Breast epithelium (tissue), 4 donors: ENCODE data around the gene PTPN14. TPM values are rescaled to one million over a fixed set of nuclear protein-coding genes. Genes with fewer than 3 reads are reported as not detected.

Experiments
- DNase-seq, 2 donors: peaks; one replicate each; pipeline ENCODE4 v3.0.0-alpha.2; 2019; ENCODE audit warnings: low spot score in 2 of 2
- H3K27ac ChIP-seq, 2 donors: fragments of 200-600 bp; sonication (generic) in 1 of 2; one replicate each; pipeline ENCODE4 v1.5.1; 2016 to 2019; ENCODE audit warnings: mild to moderate bottlenecking in 1 of 2
- H3K27me3 ChIP-seq, 2 donors: fragments of 200-600 bp; sonication (generic) in 1 of 2; one replicate each; pipeline versions ENCODE4 v1.5.1 to v1.6.0; 2017 to 2019; ENCODE audit warnings: control low read depth in 1 of 2, mild to moderate bottlenecking in 1 of 2
- H3K36me3 ChIP-seq: fragments of 200-600 bp; one replicate; pipeline ENCODE4 v1.5.1; 2019
- H3K4me1 ChIP-seq, 2 donors: fragments of 200-600 bp; sonication (generic); one replicate each; pipeline ENCODE4 v1.5.1; 2016 to 2019; ENCODE audit warnings: control low read depth in 1 of 2
- H3K4me3 ChIP-seq, 3 donors: fragments of 200-600 bp; sonication (generic); 1 replicate in 2 of 3; 2 replicates in 1 of 3; pipeline ENCODE4 v1.5.1; 2016 to 2019; ENCODE audit warnings: mild to moderate bottlenecking in 3 of 3, moderate library complexity in 2 of 3
- H3K9me3 ChIP-seq, 2 donors: fragments of 200-600 bp; sonication (generic) in 1 of 2; one replicate each; pipeline ENCODE4 v1.5.1; 2016 to 2019; ENCODE audit warnings: control low read depth in 1 of 2
- POLR2A ChIP-seq: fragments of 450-650 bp; IDR thresholded peaks from one replicate; pipeline ENCODE4 v1.6.1; 2016; ENCODE audit warnings: antibody characterized with exemption, mild to moderate bottlenecking, moderate library complexity
- POLR2AphosphoS5 ChIP-seq, 3 donors: sonication (generic); formaldehyde crosslinking; IDR thresholded peaks; one replicate each; pipeline ENCODE4 v1.6.1; 2017; ENCODE audit warnings: antibody characterized with exemption in 3 of 3
- intact Hi-C: fragments of 100-400 bp; cut with DNase I; formaldehyde crosslinking; loops from one replicate; pipeline ENCODE4 v1.15.1; 2023; ENCODE audit warnings: low total_unique reads
- total RNA-seq, 3 donors: library from RNA; depleted of rRNA; stranded (reverse); fragments of >200 nt; gene quantifications; one replicate each; pipeline ENCODE4 v1.1.0, GENCODE V29; 2016
- TF ChIP-seq, protein P1 (sequence below), 3 donors: fragments of 450-650 bp; IDR thresholded peaks; one replicate each; pipeline ENCODE4 v1.5.1; 2016 to 2017; ENCODE audit warnings: antibody characterized with exemption in 3 of 3, mild to moderate bottlenecking in 3 of 3, moderate library complexity in 3 of 3

PTPN14 gene
- total RNA-seq, 3 donors from 2014 or later: 30.4 to 57.4 (median 49.5) TPM

DNA sequence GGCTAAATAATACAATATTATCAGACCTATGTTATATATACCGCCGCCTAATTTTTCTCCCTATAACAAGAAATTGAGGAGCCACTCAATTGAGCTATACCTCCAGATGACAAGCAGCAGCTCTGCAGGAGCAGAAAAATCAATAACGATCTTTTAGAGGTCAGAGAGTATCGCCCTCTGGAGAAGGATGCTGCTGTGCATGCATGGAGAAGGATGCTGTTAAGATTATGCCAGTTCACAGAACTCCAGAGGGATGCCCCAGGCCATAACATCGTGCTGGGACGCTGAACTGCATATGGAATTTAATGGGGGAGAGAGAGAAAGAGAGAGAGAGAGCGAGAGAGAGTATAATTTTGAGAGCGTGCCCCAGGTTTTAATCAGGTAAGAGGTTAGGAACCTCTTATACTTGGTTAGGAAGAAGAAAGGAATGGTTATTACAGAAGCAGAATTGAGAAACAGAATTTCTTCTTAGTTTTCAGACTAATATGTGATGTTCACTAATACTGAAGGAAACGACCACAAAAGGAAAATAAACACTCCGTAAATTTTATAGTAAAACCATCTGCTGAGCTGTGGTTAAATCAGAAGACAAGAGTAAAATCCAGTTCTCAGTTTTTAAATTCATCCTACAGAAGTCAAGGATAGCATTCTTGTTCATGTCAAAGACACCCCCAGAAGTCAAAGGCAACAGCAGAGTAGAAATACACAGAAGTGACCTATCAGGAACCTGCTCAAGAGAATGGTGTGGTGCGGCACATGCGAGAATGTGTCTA, 159.3 kb downstream of the PTPN14 start:
- Histone ChIP-seq H3K27me3 (no peaks in the 10 kb centered on the region), H3K36me3 (no peaks in the 10 kb centered on the region), H3K4me3 (no peak overlapping the region), H3K4me1 (no peaks in the 10 kb centered on the region), H3K9me3 (no peaks in the 10 kb centered on the region), H3K27ac (no peak overlapping the region)
- TF ChIP-seq, protein P1, sequence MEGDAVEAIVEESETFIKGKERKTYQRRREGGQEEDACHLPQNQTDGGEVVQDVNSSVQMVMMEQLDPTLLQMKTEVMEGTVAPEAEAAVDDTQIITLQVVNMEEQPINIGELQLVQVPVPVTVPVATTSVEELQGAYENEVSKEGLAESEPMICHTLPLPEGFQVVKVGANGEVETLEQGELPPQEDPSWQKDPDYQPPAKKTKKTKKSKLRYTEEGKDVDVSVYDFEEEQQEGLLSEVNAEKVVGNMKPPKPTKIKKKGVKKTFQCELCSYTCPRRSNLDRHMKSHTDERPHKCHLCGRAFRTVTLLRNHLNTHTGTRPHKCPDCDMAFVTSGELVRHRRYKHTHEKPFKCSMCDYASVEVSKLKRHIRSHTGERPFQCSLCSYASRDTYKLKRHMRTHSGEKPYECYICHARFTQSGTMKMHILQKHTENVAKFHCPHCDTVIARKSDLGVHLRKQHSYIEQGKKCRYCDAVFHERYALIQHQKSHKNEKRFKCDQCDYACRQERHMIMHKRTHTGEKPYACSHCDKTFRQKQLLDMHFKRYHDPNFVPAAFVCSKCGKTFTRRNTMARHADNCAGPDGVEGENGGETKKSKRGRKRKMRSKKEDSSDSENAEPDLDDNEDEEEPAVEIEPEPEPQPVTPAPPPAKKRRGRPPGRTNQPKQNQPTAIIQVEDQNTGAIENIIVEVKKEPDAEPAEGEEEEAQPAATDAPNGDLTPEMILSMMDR (IDR thresholded peaks at IDR 0.05): no peak
- TF ChIP-seq POLR2AphosphoS5 (IDR thresholded peaks at IDR 0.05) (no peak), POLR2A (no peak)
- no peak for DNase-seq
- intact Hi-C loops: no loop called here

DNA sequence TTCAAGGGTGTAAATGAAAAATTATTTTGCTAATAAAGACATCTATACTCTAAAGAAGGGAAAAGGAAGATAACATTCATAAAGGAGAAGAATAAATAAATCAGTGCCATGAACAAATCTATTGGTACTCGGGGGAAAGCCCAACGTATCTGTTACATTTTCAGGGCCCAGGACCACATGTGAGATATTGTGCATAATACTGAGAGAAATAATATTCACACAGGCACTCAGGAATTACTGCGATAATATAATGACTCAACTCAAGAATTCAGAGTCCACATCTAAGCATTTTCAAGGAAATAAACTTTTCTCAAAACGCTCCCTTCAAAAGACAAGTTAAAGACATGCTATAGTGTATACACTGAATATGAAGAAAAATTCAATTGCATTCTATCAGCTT, 161.7 kb downstream of the PTPN14 start:
- intact Hi-C loops: no loop called here
- Histone ChIP-seq H3K27me3 (no peaks in the 10 kb centered on the region), H3K9me3 (no peaks in the 10 kb centered on the region), H3K36me3 (no peaks in the 10 kb centered on the region), H3K27ac (no peak overlapping the region), H3K4me1 (no peaks in the 10 kb centered on the region), H3K4me3 (no peak overlapping the region)
- TF ChIP-seq, protein P1 (IDR thresholded peaks at IDR 0.05): no peak
- TF ChIP-seq POLR2AphosphoS5 (IDR thresholded peaks at IDR 0.05) (no peak), POLR2A (no peak)
- no peak for DNase-seq

DNA sequence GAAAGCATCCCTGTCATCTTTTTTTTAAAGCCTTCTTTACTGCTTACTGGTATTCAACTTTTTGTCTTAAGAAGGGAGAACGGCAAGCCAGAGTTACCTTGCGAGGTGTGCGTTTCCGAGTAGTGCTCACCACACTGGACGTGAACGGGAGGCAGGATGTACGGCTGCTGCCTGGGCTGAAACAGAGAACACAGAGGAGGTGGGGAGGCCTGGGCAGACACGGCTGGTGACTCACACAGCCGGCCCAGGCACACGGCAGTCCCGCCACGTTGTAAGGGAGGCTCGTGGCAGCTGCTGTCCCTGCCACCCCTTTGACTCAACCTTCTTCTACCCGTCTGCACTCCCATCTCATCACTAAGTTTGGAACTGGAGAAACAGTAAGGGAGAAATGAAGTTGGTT, 164.7 kb downstream of the PTPN14 start:
- no peak for DNase-seq
- TF ChIP-seq POLR2AphosphoS5 (IDR thresholded peaks at IDR 0.05): no peak
- intact Hi-C loops: no loop called here
- no peak overlapping the region for H3K4me3 ChIP-seq
- no peak overlapping the region for H3K27ac ChIP-seq
- H3K27me3 ChIP-seq: no peaks in the 10 kb centered on the region
- H3K4me1 ChIP-seq: no peaks in the 10 kb centered on the region
- H3K36me3 ChIP-seq: no peaks in the 10 kb centered on the region
- H3K9me3 ChIP-seq: no peaks in the 10 kb centered on the region

DNA sequence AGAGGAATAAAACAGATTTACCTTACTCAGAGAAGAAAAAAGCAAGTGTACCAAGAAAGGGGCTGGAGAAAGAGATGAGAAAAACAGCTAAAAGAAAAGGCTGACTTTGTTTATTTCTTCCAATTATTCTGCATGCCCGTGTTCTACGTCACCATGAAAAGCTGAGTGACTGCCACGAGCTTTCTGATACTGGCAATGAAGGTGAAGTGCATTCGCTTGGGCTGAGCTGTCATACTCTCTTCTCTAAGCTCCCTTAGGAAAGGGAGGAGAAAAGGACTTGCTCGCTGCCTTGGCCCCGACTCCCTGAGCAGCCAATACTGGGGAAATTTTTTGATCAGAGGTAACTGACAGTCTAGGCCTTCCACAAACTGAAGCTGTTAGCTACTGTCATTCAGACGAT, 165.1 kb downstream of the PTPN14 start:
- Histone ChIP-seq H3K4me1 (no peaks in the 10 kb centered on the region), H3K9me3 (no peaks in the 10 kb centered on the region), H3K27me3 (no peaks in the 10 kb centered on the region), H3K36me3 (no peaks in the 10 kb centered on the region), H3K4me3 (no peak overlapping the region), H3K27ac (no peak overlapping the region)
- no peak for TF ChIP-seq POLR2A
- TF ChIP-seq, protein P1 (IDR thresholded peaks at IDR 0.05): no peak
- TF ChIP-seq POLR2AphosphoS5 (IDR thresholded peaks at IDR 0.05): no peak
- intact Hi-C loops: no loop called here
- no peak for DNase-seq

DNA sequence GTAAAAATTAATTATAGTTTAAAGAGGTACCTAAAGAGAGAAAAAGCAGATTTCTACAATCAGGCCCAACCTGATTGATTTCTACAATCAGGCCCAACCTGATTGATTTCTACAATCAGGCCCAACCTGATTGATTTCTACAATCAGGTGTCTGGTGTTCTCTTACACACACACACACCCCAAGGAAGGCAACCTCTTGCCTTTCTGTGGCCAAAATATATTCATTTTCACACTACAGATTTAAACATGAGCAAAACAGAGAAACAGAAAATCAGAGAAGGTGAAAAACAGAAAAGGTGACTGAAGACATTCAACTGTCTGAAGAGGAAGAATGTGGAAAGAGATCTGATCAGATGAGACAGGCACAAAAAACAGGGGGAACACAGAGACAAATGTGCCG, 166.0 kb downstream of the PTPN14 start:
- intact Hi-C loops: no loop called here
- H3K4me1 ChIP-seq: no peaks in the 10 kb centered on the region
- H3K27ac ChIP-seq: no peak overlapping the region
- no peaks in the 10 kb centered on the region for H3K27me3 ChIP-seq
- H3K9me3 ChIP-seq: no peaks in the 10 kb centered on the region
- H3K4me3 ChIP-seq: no peak overlapping the region
- H3K36me3 ChIP-seq: no peaks in the 10 kb centered on the region
- TF ChIP-seq POLR2A (no peak), POLR2AphosphoS5 (IDR thresholded peaks at IDR 0.05) (no peak)
- TF ChIP-seq, protein P1 (IDR thresholded peaks at IDR 0.05): no peak
- no peak for DNase-seq
